Measurements from ENCODE around the gene LAPTM4A. TPM values are rescaled to one million over a fixed set of nuclear protein-coding genes. Genes with fewer than 3 reads are reported as not detected.

The LAPTM4A gene
- polyA plus RNA-seq, 4 donors = 47.6 to 269 (median 157) TPM

- H3K27ac ChIP-seq (ENCODE audit: low read depth in 1 of 3, low read length in 2 of 3) = no peak overlapping the region
- H3K36me3 ChIP-seq (ENCODE audit: control insufficient read depth in 3 of 3, insufficient read depth in 2 of 3, low read depth in 1 of 3, low read length in 3 of 3) = peaks cover 0 to 3% (median 0%) of the 10 kb centered on the region in 3 donors
- H3K9me3 ChIP-seq (ENCODE audit: control insufficient read depth in 2 of 2, insufficient read depth in 1 of 2, low read depth in 1 of 2, low read length in 1 of 2) = no peaks in the 10 kb centered on the region
- no peak overlapping the region for H3K4me3 ChIP-seq (ENCODE audit: low read depth in 1 of 3, low read length in 3 of 3)
- 91 to 94% (median 92%) methylated on average over 5 of the region's 5 CpGs for WGBS, 3 donors
- DNase-seq = no peak
- FAIRE-seq = no peak
- no peaks in the 10 kb centered on the region for H3K27me3 ChIP-seq (ENCODE audit: control insufficient read depth in 3 of 3, insufficient read depth in 3 of 3, low read length in 3 of 3)
- H3K4me1 ChIP-seq (ENCODE audit: control insufficient read depth in 3 of 3, insufficient read depth in 2 of 3, low read depth in 1 of 3, low read length in 2 of 3) = peaks cover 0 to 5% (median 2%) of the 10 kb centered on the region in 3 donors
Observed at GRCh38 chr2:19987936-19988335, 63.5 kb downstream of the LAPTM4A start.

Other genes with a start within 250 kb of the LAPTM4A start
- 10 to 100 TPM; 11.6 to 21.7 (median 18.3) TPM for gene TTC32, start 149.6 kb downstream of the LAPTM4A start, polyA plus RNA-seq
- gene WDR35, start 61.5 kb downstream of the LAPTM4A start, polyA plus RNA-seq = 1 to 10 TPM in 2 of 4 donors, under 1 TPM in 2; 0.45 to 7.1 (median 1.3) TPM
- 1 to 10 TPM in 1 of 4 donors, under 1 TPM in 1, not detected in 2; 0.25 to 1.0 TPM for gene MATN3, start 39.0 kb downstream of the LAPTM4A start, polyA plus RNA-seq
- gene SDC1, start 173.5 kb upstream of the LAPTM4A start, polyA plus RNA-seq = 10 to 100 TPM; 36.9 to 89.9 (median 58.3) TPM

Measured in small intestine (tissue), 7 donors.